ENCODE measurements around the gene UAP1. TPM values are rescaled to one million over a fixed set of nuclear protein-coding genes. Genes with fewer than 3 reads are reported as not detected.
A peak's percentile ranks its signal among the peaks of the same experiment; 100 is the strongest.

UAP1 gene
- 10 to 100 TPM; 37.5 to 53.1 TPM for total RNA-seq

- peaks cover 0 to 42% of the 10 kb centered on the region in 2 donors for H3K4me1 ChIP-seq
- H3K4me3 ChIP-seq = peak within 1 kb of the TSS; percentile 75 to 92
- no peaks in the 10 kb centered on the region for H3K27me3 ChIP-seq
- H3K36me3 ChIP-seq = peaks cover 8% of the 10 kb centered on the region
- TF ChIP-seq, protein P1, sequence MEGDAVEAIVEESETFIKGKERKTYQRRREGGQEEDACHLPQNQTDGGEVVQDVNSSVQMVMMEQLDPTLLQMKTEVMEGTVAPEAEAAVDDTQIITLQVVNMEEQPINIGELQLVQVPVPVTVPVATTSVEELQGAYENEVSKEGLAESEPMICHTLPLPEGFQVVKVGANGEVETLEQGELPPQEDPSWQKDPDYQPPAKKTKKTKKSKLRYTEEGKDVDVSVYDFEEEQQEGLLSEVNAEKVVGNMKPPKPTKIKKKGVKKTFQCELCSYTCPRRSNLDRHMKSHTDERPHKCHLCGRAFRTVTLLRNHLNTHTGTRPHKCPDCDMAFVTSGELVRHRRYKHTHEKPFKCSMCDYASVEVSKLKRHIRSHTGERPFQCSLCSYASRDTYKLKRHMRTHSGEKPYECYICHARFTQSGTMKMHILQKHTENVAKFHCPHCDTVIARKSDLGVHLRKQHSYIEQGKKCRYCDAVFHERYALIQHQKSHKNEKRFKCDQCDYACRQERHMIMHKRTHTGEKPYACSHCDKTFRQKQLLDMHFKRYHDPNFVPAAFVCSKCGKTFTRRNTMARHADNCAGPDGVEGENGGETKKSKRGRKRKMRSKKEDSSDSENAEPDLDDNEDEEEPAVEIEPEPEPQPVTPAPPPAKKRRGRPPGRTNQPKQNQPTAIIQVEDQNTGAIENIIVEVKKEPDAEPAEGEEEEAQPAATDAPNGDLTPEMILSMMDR (IDR thresholded peaks at IDR 0.05) = no peak
- DNase-seq (ENCODE audit: low spot score) = no peak
- H3K27ac ChIP-seq = peak within 1 kb of the TSS; percentile 93 to 98
- no peaks in the 10 kb centered on the region for H3K9me3 ChIP-seq
Observed at GRCh38 chr1:162561616-162562469, at the start of gene UAP1. UAP1 (plus strand) TSS chr1:162561722; CDS start chr1:162566069, 4,347 bp downstream.

DNA sequence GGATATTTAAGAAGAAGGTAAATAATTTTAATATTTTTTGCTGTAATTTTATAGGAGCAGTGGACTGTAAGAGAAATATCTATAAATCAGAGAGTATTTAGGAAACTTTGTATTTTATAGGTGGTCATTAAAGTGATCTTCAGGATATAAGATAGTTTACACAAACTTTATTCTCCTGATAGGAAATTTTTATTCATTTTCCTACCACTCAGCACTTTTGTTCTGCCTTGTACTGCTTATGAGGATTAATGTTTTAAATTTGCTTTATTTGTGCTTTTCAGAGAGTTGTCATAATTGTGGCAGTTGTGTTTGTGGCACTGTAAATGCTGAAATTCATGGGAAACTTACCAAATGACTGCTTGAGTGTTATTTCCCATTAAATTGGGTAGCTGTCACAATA lies 34.2 kb upstream of the UAP1 start:
- H3K36me3 ChIP-seq = peaks cover 16% of the 10 kb centered on the region
- no peak overlapping the region for H3K27ac ChIP-seq
- H3K4me1 ChIP-seq = no peaks in the 10 kb centered on the region
- H3K9me3 ChIP-seq = no peaks in the 10 kb centered on the region
- TF ChIP-seq, protein P1 (IDR thresholded peaks at IDR 0.05) = no peak
- no peak overlapping the region for H3K4me3 ChIP-seq
- no peaks in the 10 kb centered on the region for H3K27me3 ChIP-seq
- no peak for DNase-seq (ENCODE audit: low spot score)

DNA sequence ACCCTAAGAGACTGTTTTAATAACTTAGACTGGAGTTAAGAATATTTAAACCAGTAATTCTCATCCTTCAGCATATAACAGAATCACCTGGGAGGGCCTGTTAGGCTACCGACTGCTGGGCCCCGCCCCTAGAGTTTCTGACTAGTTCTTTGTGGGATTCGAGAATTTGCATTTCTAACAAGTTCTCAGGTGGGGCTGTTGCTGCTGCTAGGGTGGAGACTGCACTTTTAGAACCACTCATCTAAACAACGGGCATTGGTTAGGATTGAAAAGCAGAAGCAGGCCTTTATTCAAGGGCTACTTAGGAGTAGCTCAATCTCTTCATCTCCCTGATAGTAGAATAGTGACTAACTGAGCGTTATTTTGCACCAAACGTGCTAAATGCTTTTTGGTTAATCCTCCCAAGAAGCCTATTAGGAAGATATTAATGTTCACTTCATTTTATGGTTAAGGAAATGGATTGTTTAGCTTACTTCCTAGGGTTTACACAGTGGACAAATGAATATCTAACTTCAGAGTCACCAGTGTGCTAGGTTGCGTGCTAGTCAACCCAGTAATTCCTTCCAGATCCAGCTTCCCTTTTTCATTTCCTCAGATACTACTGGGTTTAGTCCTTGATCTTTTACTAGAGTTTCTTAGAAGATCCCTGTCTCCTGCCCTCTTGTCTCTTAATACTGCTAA lies 31.1 kb upstream of the UAP1 start:
- H3K9me3 ChIP-seq = no peaks in the 10 kb centered on the region
- no peak overlapping the region for H3K4me3 ChIP-seq
- H3K4me1 ChIP-seq = no peaks in the 10 kb centered on the region
- H3K27me3 ChIP-seq = no peaks in the 10 kb centered on the region
- DNase-seq (ENCODE audit: low spot score) = no peak
- H3K27ac ChIP-seq = no peak overlapping the region
- no peaks in the 10 kb centered on the region for H3K36me3 ChIP-seq
- TF ChIP-seq, protein P1 (IDR thresholded peaks at IDR 0.05) = no peak

GRCh38 chr1:162530988-162531319 lies 30.6 kb upstream of the UAP1 start:
- Histone ChIP-seq H3K4me1 (no peaks in the 10 kb centered on the region), H3K27me3 (no peaks in the 10 kb centered on the region), H3K27ac (no peak overlapping the region), H3K9me3 (no peaks in the 10 kb centered on the region), H3K4me3 (no peak overlapping the region), H3K36me3 (no peaks in the 10 kb centered on the region)
- TF ChIP-seq, protein P1 (IDR thresholded peaks at IDR 0.05) = no peak
- no peak for DNase-seq (ENCODE audit: low spot score)

DNA sequence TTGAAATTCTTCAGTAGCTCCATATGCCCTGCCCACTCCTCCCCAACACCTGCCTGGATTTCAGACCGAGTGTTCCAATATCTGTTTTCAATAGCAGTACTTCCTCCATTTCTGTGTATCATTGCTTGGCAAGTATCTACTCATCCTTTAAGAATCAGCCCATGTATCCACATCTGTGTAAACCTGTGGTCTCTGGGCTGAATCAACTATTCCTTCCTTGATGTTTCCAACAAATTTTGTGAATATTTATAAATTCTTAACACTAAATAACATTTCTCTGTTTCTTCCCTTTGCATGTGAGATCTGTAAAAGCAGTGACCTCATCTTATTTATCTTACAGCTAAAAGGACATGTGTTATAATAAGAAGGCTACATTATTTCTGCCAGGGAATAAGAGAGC lies 26.0 kb upstream of the UAP1 start:
- Histone ChIP-seq H3K9me3 (no peaks in the 10 kb centered on the region), H3K27ac (no peak overlapping the region), H3K27me3 (no peaks in the 10 kb centered on the region), H3K36me3 (no peaks in the 10 kb centered on the region), H3K4me3 (no peak overlapping the region), H3K4me1 (no peaks in the 10 kb centered on the region)
- no peak for DNase-seq (ENCODE audit: low spot score)
- TF ChIP-seq, protein P1 (IDR thresholded peaks at IDR 0.05) = no peak

Data from right atrium auricular region (tissue), 2 donors.